ENCODE data around the gene HAGH.
"Not testable (repeated sequence)": the region's sequence is repeated elsewhere in the genome, so short reads cannot be mapped to it uniquely, and the experiment has no call there.

HAGH gene

DNA sequence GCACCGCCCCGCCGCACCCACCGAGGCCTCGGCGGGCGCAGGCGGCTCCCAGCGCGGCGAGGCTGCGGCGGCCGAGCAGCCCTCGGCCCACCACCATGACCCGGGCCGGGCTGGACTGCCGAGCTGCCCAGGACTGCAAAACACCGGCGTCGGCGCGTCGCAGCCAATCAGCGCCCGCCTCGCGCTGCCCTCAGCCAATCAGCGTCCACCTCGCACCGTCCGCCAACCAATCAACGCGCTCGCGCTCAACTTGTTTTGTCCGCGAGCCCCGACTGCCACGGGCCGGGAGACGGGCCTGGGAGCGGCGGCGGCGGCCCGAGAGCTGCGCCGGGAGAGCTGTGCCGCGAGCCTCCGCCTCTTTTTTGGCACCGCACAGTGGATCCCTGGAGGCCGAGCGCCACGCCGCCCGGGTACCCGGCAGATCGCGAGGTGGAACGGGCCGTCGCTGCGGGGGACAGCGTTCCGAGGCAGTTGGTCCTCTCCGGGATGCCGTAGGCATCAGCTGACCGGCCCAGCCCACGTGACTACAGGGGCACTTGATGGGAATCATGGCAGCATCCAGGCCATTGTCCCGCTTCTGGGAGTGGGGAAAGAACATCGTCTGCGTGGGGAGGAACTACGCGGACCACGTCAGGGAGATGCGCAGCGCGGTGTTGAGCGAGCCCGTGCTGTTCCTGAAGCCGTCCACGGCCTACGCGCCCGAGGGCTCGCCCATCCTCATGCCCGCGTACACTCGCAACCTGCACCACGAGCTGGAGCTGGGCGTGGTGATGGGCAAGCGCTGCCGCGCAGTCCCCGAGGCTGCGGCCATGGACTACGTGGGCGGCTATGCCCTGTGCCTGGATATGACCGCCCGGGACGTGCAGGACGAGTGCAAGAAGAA is at the start of gene HAGH, which contains the start of gene FAHD1:
Gene HAGH (minus strand): TSS at position 135 of the 883 bp plus-strand sequence. CDS start 38 bp downstream, at position 97.
Gene FAHD1 (plus strand): TSS at position 516 of the 883 bp plus-strand sequence. CDS start 33 bp downstream, at position 549.
- peak; percentile 76 for DNase-seq

DNA sequence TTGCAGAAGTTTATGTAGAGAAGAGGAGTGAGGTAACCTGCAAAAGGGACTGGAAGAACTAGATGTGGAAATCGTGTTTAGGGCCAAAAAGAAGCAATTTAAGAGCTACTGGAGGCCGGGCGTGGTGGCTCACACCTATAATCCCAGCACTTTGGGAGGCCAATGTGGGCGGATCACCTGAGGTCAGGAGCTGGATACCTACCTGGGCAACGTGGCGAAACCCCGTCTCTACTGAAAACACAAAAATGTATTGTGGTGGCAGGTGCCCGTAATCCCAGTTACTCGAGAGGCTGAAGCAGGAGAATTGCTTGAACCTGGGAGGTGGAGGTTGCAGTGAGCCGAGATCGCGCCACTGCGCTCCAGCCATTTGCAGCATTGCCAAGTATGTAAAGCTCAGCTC is 49.4 kb upstream of the HAGH start:
- DNase-seq: not testable (repeated sequence)

DNA sequence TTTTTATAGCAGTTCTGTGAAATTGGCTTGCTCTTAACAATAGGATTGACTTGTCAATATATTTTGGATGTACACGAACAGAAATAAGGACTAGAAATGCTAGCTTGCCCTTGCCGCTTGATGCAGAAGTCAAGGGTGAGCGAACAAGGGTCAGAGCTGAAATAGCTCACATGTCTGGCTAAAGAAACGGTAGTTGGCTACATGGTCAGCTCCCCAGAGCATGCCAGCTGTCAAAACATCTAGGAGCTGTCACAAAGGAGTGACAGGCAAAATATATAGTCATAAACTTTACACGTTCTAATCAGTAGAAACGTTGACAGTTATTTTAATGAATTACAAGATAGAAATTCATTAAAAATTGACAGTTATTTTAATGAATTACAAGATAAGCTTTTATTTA is 48.2 kb upstream of the HAGH start:
- DNase-seq: no peak

DNA sequence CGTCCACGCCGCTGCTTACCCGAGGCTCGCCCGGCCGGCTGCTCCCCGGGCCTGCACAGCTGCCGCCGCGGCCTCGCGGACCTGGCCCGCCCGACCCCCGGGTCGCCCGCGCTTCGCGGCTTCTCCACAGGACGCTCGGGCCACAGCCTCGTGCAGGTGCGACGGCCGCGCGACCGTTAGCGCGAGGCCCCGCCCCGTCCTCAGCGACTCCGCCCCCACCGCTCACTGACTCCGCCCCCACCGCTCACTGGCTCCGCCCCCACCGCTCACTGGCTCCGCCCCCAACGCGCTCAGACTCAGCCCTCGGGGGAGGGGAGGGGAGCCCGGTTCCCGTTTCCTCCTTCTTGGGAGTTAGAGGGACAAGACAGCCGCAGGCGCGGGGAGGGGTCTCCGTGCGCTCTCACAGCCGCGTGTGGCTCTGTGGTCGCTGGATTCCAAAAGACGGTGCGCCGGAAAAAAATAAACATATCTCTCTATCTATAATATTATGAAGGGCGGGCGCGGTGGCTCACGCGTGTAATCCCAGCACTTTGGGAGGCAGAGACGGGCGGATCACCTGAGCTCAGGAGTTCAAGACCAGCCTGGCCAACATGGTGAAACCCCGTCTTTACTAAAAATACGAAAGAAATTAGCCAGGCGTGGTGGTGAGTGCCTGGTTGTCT is 45.5 kb upstream of the HAGH start, which contains the start of gene MEIOB:
Gene MEIOB (minus strand): TSS at position 191 of the 662 bp plus-strand sequence. CDS start 3,989 bp downstream, outside the sequence.
- DNase-seq: no peak

DNA sequence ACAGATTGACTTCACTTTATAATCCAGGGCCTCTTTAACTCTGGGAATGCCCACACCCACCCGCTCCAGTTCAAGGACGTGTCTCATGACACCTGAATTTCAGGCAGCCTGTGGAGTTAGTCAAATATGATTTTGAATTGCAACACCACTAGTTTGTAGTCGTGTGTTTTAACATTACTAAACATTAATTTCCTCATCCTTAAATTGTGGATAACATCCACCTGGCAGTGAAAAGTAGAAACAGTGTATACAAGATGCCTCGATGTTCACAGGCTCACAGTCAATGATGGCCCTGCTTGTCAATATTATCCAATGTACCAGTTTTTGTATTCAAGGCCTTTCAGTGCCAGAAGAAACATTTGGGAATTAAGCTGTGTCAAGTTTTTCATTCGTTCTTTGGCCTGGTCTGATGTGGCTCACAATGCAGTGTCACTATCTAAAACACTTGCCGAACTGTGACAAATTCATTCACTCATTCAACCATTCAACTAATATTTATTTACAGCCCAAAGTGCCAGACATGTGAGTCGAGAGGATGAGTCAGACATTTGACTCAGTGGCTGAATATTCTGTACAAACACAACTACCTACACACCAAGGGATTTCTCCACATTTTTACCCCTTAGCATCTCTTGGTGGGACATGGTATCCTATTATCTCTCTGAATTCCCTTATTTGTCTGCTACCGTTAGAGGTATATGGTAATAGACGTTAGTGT is 43.9 kb upstream of the HAGH start:
- DNase-seq: no peak

DNA sequence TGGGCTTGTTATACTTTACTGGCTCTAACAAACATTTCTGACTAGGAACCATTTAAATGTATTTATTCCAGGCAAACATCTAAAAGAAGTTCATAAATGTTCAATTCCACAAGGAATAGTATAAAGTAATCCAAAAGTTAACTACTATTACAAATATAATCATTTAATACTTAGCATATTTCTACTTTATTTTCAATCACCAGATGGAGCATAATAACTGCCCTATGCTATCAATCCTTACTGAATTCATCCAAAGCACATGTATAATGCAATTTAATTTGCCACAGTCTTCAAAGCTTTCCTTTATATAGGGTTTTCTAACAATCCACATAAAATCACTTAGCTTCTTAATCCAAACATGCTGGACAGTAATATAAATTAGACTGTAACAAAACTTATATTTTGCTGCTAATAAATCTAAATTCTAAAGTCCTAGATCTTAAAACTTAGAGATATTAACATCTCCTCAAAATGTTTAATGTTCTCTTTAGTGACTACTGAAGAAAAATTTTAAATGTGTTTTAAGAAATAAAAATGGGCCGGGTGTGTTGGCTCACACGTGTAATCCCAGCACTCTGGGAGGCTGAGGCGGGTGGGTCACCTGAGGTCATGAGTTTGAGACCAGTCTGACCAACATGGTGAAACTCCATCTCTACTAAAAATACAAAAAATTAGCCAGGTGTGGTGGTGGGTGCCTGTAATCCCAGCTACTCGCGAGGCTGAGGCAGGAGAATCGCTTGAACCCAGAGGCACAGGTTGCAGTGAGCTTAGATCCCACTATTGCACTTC is 39.5 kb upstream of the HAGH start:
- no peak for DNase-seq

DNA sequence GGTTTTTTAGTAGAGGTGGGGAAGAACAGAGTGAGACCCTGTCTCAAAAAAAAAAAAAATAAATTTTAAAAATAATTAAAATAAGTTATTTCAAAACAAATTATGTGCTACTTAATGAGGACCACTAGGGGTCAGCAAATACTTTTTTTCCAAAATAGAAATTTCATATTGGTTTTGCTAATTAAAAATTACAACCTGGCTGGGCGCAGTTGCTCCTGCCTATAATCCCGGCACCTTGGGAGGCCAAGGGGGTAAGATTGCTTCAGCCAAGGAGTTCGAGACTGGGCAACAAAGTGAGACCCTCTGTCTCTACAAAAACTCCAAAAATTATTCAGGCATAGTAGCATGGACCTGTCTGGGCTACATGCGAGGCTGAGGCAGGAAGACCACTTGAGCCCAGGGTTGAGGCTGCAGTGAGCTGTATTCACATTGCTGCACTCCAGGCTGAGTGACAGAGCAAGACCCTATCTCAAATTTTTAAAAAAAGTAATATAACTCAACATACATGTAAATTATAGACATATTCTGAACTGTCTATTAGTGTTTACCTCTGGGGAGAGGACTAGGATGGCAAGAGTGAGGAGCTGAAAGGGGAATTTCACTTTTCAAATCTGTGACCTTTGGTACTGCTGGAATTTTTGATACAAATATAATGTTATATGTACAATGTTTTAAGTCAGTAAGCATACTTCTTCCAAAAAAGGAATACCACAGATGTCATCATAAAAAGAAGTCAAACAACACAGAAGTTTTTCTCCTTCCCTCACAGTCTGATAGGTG is 37.2 kb upstream of the HAGH start:
- DNase-seq: peak; percentile 8

DNA sequence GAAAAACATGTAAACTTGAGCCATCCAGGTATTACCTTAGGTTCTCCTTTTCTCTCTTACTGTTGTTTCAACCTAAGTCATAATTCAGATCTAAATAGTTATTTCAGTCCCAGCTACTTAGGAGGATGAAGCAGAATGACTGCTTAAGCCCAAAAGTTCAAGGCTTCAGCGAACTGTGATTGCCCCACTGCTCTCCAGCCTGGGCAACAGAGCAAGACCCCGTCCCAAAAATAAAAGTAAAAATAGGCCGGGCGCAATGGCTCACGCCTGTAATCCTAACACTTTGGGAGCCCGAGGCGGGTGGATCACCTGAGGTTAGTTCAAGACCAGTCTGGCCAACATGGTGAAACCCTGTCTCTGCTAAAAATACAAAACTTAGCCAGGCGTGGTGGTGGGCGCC is 35.8 kb upstream of the HAGH start:
- DNase-seq: no peak

DNA sequence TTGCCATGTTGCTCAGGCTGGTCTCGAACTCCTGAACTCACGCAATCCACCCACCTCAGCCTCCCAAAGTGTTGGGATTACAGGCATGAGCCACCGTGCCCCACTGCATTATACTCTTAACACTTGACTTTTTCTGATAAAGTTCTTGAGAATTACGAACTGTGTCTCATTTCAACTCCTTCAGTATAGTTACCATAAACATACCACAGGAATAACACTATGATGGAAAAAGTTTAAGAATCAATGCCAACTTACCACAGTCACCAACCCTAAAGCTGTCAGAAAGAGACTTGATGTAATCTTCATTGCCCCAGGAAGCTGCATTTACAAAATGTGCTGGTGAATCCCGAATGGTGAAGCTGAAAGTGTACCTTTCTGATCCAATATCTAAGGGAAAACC is 35.1 kb upstream of the HAGH start:
- no peak for DNase-seq

DNA sequence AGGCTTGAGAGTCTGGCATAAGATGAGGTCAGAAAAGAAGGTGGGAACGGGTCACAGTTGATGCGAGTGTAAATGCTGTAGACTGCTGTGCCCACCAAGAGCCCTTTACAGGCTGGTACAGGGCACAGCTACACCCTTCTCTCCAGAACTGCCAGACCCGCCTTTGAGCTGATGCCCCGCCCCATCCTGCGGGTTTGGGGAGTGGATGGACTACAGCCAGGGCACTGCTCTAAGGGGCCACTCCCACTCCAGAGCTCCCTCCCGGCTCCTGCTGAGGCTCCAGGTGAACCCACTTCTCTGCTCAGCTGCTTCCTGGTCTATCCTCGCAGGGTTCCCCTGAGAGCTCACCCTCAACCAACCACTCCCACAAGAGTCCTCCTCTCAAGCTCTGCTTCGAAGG is 33.0 kb upstream of the HAGH start:
- no peak for DNase-seq

DNA sequence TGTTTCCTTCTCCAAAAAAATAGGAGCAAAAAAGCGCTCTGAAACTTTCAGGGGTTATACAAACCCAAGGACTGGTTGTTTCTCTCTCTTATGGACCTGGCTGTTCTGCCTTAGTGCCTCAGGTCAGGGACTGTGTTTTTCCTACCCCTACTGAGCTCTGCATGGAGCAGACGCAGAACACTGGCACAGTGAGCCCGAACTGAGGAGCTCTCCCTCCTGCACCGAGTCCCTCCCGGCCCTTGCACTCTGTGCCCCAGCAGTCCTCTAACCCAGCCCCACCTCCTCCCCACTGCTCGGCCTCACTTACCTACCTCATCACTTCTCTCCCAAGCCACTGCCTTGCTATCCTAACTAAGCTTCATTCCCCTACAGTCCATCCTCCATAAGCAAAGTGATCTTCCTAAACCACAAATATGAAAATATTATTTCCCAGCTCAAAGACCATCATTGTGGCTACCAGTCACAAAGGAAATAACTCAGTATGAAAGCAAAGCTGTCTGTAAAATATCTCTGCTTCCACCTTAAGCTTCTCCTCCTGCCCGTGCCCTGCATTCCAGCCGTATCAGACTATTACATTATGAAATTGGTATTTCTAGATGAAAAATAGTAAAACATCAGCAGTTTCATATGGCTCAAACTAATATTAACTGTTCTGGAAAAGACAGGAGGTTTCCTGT is 31.7 kb upstream of the HAGH start:
- DNase-seq: no peak

DNA sequence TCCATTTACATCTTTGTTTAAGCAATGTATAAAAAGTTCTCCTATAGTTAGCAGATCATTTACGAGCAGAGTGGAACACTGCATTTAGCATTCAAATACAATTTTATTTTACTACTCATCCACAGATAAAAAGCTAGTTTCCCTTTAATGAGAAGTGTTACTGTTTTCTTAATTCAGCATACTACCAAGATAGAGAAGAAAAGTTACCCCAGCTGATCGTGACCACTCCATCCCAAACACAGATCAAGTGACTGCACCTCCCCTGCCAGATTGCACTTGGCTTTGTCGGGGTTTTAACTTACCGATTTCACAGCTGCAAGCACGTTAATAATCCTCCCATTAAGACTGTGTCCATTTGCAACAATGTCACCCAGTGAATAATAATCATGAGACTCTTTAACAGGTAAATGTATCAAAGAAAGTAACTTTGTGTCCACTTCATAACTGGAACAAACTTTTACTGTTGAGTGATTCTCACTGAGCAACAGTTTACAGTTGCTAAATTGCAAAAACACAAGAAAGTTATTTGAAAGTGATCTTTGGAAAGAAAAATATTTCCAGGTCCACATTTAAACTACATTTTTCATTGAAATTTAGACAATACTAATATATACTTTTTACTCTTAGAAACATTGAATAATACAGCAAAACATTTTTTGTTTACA is 30.9 kb upstream of the HAGH start:
- no peak for DNase-seq

DNA sequence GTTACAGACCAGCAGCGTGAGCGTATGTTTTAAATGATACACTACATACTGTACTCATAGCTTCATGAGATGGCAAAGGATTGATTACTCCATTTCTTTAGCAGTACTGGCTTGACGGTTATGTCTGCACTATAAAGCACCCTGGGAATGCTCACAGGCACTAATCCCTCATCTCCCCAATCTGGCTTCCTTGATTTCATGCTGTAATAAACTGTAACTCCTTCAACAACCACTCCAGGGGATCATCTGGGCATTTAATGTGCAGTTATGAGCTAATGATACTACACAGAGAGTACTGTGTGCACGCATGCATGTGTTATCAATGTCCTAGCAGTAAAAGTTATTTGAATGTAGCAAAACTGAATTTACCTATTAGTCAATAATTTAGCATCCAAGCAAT is 25.2 kb upstream of the HAGH start:
- no peak for DNase-seq

DNA sequence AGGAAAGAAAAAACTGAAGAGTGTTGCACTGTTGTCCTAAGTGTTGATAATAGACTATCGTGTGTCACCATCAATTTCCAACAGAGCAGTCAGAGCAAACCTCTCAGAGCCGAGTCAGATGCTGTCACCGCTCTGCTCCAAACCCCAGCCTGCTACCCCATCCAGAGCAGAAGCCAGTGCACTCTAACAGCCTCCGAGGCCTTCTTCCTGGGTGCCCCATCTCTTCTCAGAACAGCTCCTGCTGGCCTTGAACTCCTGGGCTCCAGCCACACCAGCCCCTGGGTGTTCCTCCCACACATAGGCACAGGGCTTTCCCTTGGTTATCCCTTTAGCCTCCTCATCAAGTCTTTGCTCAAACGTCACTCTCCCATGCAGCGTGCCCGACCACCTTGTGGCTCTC is 24.4 kb upstream of the HAGH start:
- DNase-seq: no peak

DNA sequence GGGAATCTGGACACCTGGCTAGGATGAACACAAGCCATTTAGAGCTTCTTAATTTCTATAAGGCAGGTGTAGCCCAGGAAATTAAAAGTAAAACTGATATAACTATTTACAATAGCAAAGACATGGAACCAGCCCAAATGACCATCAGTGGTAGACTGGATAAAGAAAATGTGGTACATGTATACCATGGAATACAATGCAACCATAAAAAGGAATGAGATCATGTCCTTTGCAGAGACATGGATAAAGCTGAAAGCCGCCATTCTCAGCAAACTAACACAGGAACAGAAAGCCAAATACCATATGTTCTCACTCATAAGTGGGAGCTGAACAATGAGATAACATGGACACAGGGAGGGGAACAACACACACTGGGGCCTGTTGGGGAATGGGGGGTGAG is 19.8 kb upstream of the HAGH start:
- no peak for DNase-seq

DNA sequence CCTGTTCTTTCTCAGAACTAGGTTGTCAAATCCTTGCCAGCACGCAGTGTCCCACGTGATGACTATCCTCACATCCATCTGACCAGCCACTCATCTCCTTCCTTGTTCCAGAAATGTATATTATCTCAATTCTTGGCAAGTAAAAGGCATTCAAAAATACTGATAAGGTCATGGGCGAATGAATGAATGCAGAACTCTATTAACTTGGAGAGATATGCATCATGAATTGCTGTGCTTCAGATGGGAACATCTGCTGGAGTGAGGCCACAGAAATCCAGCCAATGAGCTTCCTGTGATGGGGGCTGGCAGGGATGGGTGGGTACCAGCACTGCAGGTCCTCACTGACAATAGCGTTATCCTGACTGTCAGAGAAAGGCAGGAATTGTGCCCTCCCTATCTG is 19.4 kb upstream of the HAGH start:
- no peak for DNase-seq

DNA sequence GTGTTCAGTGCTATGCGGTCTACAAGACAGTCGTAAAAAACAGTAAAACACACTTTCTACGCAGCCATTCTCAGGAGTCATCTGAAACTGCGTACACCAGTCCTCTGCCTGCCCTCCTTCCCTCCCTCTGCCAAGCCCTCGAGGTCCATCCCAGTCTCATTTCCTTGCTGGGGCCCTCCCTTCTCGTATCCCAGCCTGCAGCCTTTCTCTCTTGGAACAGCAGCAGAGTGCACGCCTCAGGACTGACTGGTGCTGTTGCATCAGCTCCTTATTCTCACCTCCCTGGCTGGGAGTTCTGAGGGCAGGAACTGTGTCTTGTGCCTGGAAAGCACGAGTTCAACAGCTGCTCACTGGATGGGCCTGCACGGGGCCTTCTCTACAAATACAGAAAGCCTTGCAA is 12.9 kb upstream of the HAGH start:
- DNase-seq: peak; percentile 63

DNA sequence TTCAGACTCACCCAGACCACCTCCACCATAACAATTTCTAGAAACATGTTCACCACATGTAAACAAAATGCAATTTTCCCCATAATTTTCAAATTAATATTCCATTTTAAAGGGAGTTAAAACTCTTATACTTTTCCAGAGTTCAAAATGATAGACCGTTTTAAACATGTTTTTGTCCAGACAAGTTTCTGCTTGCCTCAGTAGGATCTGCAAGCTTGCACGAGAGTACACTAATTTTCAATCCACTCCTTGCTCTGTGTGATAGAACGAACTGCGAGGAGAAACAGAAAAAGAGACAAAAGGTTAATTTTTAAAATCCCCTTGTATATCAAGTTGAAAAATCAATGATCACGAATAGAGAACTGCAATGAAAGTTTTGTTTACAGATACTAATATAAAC is 7.5 kb upstream of the HAGH start:
- DNase-seq: no peak

DNA sequence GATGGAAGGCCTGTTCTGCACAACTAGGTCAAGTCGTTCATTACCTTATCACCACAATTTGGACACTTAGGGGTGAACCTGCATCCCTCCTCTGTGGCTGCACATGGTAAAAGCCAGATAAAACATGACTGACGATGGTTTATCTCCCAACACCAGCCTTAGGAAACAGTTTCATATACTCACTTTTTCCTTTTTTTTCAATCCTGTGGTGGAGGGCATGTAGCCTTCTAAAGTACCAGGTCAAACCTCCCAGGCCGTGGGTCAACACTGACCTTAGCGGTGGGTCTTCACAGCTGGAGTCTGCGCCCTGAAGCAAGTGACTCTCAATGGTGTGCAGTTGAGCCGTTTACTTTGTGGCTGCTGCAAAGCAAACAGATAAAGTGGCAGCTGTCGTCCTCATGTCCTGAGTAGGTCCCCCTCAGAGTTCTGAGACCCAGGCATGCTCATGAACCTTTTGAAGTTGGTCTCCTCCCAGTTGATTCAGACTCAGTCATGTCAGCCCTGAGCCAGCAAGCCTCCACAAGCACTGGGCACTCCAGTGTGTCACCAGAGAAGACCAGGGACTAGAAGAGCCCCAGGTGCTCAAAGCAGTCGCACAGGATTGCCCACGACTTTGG is 6.3 kb upstream of the HAGH start:
- no peak for DNase-seq
